Calu3 (cell line): ENCODE measurements around the gene THUMPD1. TPM values are rescaled to one million over a fixed set of nuclear protein-coding genes. Genes with fewer than 3 reads are reported as not detected.

Source experiments
- BruUV-seq: library from RNA; stranded (reverse); fragments of 400-500 nt; replicated peaks from 2 replicates; lab custom pipeline; 2021; lab: Mats Ljungman, UMichigan
- CTCF ChIA-PET: fragments of 300-600 bp; sonication (Branson Sonifier 250); formaldehyde crosslinking; loops from one replicate; lab custom pipeline; 2022; ENCODE audit warnings: antibody characterized with exemption; lab: Charles Lee
- DNase-seq: peaks from one replicate; pipeline ENCODE4 v3.0.0; 2022
- H3K27ac Mint-ChIP-seq: one replicate; pipeline ENCODE4 v1.8.0; 2022; ENCODE audit warnings: mixed read lengths; ENCODE audit not compliant: unreplicated experiment
- H3K27me3 Mint-ChIP-seq: one replicate; pipeline ENCODE4 v1.8.0; 2022; ENCODE audit warnings: mixed read lengths; ENCODE audit not compliant: unreplicated experiment
- H3K36me3 Mint-ChIP-seq: one replicate; pipeline ENCODE4 v1.8.0; 2022; ENCODE audit warnings: mild to moderate bottlenecking, moderate library complexity, mixed read lengths; ENCODE audit not compliant: insufficient read depth, unreplicated experiment
- H3K4me1 Mint-ChIP-seq: one replicate; pipeline ENCODE4 v1.8.0; 2022; ENCODE audit warnings: mild to moderate bottlenecking, low read depth, mixed read lengths; ENCODE audit not compliant: unreplicated experiment
- H3K4me3 Mint-ChIP-seq: one replicate; pipeline ENCODE4 v1.8.0; 2022; ENCODE audit warnings: mild to moderate bottlenecking, low read depth, moderate library complexity, mixed read lengths; ENCODE audit not compliant: unreplicated experiment
- H3K9me3 Mint-ChIP-seq: one replicate; pipeline ENCODE4 v1.8.0; 2022; ENCODE audit warnings: low read depth, mixed read lengths; ENCODE audit not compliant: unreplicated experiment
- intact Hi-C: fragments of 100-400 bp; cut with micrococcal nuclease; formaldehyde crosslinking; loops from one replicate; pipeline ENCODE4 v1.10.0; 2022; ENCODE audit not compliant: unreplicated experiment
- total RNA-seq: library from RNA; stranded (reverse); gene quantifications from 2 replicates; pipeline ENCODE4 v1.2.3, GENCODE V29; 2022
- TF ChIP-seq, protein P1 (sequence below): fragments of 200-600 bp; IDR thresholded peaks from one replicate; pipeline ENCODE4 v1.8.0; 2022; ENCODE audit warnings: antibody characterized with exemption; ENCODE audit not compliant: unreplicated experiment

The THUMPD1 gene
- total RNA-seq, 1 experiment from 2014 or later = 46.1 TPM

GRCh38 chr16:20747030-20747816 is 5.6 kb upstream of the THUMPD1 start:
- no peak overlapping the region for H3K27ac Mint-ChIP-seq
- BruUV-seq = no TSS peak
- no peaks in the 10 kb centered on the region for H3K4me1 Mint-ChIP-seq
- intact Hi-C loops = no loop called here
- CTCF ChIA-PET = no interaction called here
- peaks cover 3% of the 10 kb centered on the region for H3K36me3 Mint-ChIP-seq
- no peak overlapping the region for H3K4me3 Mint-ChIP-seq
- DNase-seq = no peak
- TF ChIP-seq, protein P1, sequence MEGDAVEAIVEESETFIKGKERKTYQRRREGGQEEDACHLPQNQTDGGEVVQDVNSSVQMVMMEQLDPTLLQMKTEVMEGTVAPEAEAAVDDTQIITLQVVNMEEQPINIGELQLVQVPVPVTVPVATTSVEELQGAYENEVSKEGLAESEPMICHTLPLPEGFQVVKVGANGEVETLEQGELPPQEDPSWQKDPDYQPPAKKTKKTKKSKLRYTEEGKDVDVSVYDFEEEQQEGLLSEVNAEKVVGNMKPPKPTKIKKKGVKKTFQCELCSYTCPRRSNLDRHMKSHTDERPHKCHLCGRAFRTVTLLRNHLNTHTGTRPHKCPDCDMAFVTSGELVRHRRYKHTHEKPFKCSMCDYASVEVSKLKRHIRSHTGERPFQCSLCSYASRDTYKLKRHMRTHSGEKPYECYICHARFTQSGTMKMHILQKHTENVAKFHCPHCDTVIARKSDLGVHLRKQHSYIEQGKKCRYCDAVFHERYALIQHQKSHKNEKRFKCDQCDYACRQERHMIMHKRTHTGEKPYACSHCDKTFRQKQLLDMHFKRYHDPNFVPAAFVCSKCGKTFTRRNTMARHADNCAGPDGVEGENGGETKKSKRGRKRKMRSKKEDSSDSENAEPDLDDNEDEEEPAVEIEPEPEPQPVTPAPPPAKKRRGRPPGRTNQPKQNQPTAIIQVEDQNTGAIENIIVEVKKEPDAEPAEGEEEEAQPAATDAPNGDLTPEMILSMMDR = no peak
- peaks cover 5% of the 10 kb centered on the region for H3K9me3 Mint-ChIP-seq
- H3K27me3 Mint-ChIP-seq = peaks cover under 1% of the 10 kb centered on the region

DNA sequence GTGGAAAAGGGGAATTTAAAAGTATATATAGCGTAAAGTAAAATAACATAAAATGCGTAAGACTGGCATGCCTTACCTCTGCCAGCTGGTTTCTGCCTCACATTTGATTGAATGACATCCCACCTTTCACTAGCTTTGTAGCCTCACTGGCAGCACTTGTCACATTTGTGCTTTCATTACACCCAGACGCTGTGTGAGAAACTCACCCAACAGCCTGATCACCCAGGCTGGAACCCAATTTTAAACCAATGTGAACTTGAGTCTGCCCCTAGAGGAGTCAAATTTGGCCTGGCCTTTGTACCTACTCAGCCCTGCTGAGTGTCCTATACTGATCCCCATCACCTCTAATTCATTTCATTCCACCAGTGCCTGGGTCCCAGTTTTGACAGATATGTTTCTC is 4.8 kb upstream of the THUMPD1 start:
- H3K9me3 Mint-ChIP-seq = peaks cover 5% of the 10 kb centered on the region
- H3K36me3 Mint-ChIP-seq = peaks cover 11% of the 10 kb centered on the region
- TF ChIP-seq, protein P1 = no peak
- BruUV-seq = no TSS peak
- no peaks in the 10 kb centered on the region for H3K27me3 Mint-ChIP-seq
- no peak for DNase-seq
- H3K27ac Mint-ChIP-seq = no peak overlapping the region
- CTCF ChIA-PET = no interaction called here
- no peaks in the 10 kb centered on the region for H3K4me1 Mint-ChIP-seq
- intact Hi-C loops = no loop called here
- H3K4me3 Mint-ChIP-seq = no peak overlapping the region

- intact Hi-C loops = no loop called here
- no peak for DNase-seq
- Mint-ChIP-seq H3K4me1 (no peaks in the 10 kb centered on the region), H3K27me3 (no peaks in the 10 kb centered on the region), H3K36me3 (peaks cover 25% of the 10 kb centered on the region), H3K27ac (no peak overlapping the region), H3K4me3 (no peak overlapping the region), H3K9me3 (peaks cover 5% of the 10 kb centered on the region)
- TF ChIP-seq, protein P1 = no peak
- BruUV-seq = no TSS peak
- CTCF ChIA-PET = interaction anchor here (0.6 kb wide), 2 partner anchors 117 to 288 kb away, joined by 3 to 4 read pairs; no protein-coding TSS in a partner anchor
Observed at GRCh38 chr16:20744922-20745440, 3.4 kb upstream of the THUMPD1 start.

GRCh38 chr16:20743591-20743990 is 2.0 kb upstream of the THUMPD1 start:
- CTCF ChIA-PET = no interaction called here
- Mint-ChIP-seq H3K36me3 (peaks cover 31% of the 10 kb centered on the region), H3K4me3 (no peak overlapping the region), H3K9me3 (peaks cover 5% of the 10 kb centered on the region), H3K27me3 (no peaks in the 10 kb centered on the region), H3K27ac (no peak overlapping the region), H3K4me1 (no peaks in the 10 kb centered on the region)
- DNase-seq = no peak
- intact Hi-C loops = no loop called here
- BruUV-seq = no TSS peak
- TF ChIP-seq, protein P1 = no peak
